Measurements from ENCODE around the gene ANKS6. TPM values are rescaled to one million over a fixed set of nuclear protein-coding genes. Genes with fewer than 3 reads are reported as not detected.

The ANKS6 gene
- total RNA-seq, 1 experiment from 2014 or later, result 46.3 TPM

DNA sequence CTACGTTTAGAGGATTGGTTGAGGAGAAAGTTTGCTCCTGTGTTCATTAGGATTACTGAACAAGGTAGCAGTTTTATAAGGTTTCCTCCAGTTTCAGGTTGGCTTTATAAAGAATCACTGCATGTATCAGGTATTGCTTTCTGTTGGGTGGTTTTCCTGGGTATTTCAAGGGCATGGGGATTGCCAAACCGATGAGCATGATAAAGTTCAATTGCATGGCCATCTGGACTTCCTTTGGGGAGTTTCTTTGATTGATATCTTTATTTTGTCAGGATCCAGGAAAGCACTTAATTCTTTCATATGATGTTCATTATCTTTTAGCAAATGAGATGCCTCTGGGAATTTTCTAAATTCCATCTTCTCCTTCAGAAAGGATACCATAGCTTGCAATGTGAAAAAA, 77.3 kb downstream of the ANKS6 start:
- no peak overlapping the region for H3K4me3 Mint-ChIP-seq
- WGBS (ENCODE audit: extremely low coverage, insufficient read length, low lambda C conversion rate), result no CpG with 5 or more reads among the region's 2 CpGs
- Histone ChIP-seq H3K79me2 (ENCODE audit: insufficient read depth, low read length) (no peaks in the 10 kb centered on the region), H4K20me1 (ENCODE audit: control insufficient read depth, insufficient read depth, insufficient read length) (no peaks in the 10 kb centered on the region), H3K18ac (ENCODE audit: insufficient read length, low read depth, low read length) (no peak overlapping the region), H3K4me1 (ENCODE audit: insufficient read depth, low read length) (no peaks in the 10 kb centered on the region), H2AK5ac (ENCODE audit: insufficient read length, low read length) (no peak overlapping the region), H2BK20ac (ENCODE audit: low read depth, low read length, poor library complexity, severe bottlenecking) (no peak overlapping the region), H4K8ac (replicated peaks; ENCODE audit: insufficient read length, low read depth, low read length) (no peak overlapping the region), H4K91ac (ENCODE audit: insufficient read length, low read depth, low read length) (no peak overlapping the region), H2AFZ (ENCODE audit: low read length) (no peak overlapping the region), H3K9ac (ENCODE audit: extremely low read depth, insufficient read length, low read length) (no peak overlapping the region), H3K23me2 (ENCODE audit: insufficient read length, low read depth, low read length, poor library complexity, severe bottlenecking) (no peaks in the 10 kb centered on the region), H3K14ac (ENCODE audit: insufficient read depth, low read length) (no peak overlapping the region), H3T11ph (ENCODE audit: low read length) (no peak overlapping the region), H2BK15ac (ENCODE audit: low read depth, low read length) (no peak overlapping the region), H2BK120ac (ENCODE audit: low read depth, low read length, poor library complexity, severe bottlenecking) (no peak overlapping the region), H3K23ac (ENCODE audit: insufficient read length, low read depth, low read length) (no peak overlapping the region), H3K4me2 (ENCODE audit: insufficient read depth, insufficient read length, low read length) (no peak overlapping the region), H3K79me1 (ENCODE audit: insufficient read depth, low read depth, low read length, poor library complexity, severe bottlenecking) (no peaks in the 10 kb centered on the region), H3K56ac (ENCODE audit: insufficient read length, low read depth, low read length) (no peak overlapping the region), H3K27ac (ENCODE audit: insufficient read length, low read depth, low read length) (no peak overlapping the region), H2BK5ac (ENCODE audit: insufficient read length, low read length) (no peak overlapping the region), H2BK12ac (ENCODE audit: insufficient read length, low read depth, low read length) (no peak overlapping the region), H3K27me3 (ENCODE audit: insufficient read depth, low read length) (no peaks in the 10 kb centered on the region; the same call in 1 of the 2 replicates), H4K5ac (ENCODE audit: insufficient read length, low read depth, low read length) (no peak overlapping the region), H3K4ac (ENCODE audit: low read depth, low read length) (no peak overlapping the region), H3K9me3 (ENCODE audit: control insufficient read depth, low read depth, low read length) (no peaks in the 10 kb centered on the region)
- no peak for DNase-seq
- no peaks in the 10 kb centered on the region for H3K36me3 Mint-ChIP-seq (ENCODE audit: insufficient read depth in 1 of 3, low read depth in 3 of 3)
- H3K27me3 Mint-ChIP-seq (ENCODE audit: low read depth), result peaks cover 47% of the 10 kb centered on the region
- H3K4me1 Mint-ChIP-seq, result peaks cover 8 to 10% of the 10 kb centered on the region in 2 experiments
- TF ChIP-seq, protein P1, sequence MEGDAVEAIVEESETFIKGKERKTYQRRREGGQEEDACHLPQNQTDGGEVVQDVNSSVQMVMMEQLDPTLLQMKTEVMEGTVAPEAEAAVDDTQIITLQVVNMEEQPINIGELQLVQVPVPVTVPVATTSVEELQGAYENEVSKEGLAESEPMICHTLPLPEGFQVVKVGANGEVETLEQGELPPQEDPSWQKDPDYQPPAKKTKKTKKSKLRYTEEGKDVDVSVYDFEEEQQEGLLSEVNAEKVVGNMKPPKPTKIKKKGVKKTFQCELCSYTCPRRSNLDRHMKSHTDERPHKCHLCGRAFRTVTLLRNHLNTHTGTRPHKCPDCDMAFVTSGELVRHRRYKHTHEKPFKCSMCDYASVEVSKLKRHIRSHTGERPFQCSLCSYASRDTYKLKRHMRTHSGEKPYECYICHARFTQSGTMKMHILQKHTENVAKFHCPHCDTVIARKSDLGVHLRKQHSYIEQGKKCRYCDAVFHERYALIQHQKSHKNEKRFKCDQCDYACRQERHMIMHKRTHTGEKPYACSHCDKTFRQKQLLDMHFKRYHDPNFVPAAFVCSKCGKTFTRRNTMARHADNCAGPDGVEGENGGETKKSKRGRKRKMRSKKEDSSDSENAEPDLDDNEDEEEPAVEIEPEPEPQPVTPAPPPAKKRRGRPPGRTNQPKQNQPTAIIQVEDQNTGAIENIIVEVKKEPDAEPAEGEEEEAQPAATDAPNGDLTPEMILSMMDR (conservative IDR thresholded peaks at IDR 0.05), result no peak
- no peak overlapping the region for H3K27ac Mint-ChIP-seq
- no peaks in the 10 kb centered on the region for H3K9me3 Mint-ChIP-seq
